ENCODE measurements around the gene CCSER1.

DNA sequence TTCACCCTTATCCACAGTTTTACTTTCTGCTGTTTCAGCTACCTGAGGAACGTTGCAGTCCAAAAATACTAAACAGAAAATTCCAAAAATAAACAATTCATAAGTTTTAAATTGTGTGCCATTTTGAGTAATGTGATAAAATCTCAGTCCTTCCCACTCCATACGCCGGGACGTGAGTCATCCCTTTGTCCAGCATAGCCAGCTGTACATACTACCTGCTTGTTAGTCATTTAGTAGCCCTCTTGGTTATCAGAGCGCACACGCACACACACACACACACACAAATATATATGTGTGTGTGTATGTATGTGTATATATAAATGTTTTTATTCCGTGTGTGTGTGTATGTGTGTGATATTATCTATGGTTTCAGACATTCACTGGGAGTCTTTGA, 4.8 kb upstream of the CCSER1 start:
- TF ChIP-seq, protein P1, sequence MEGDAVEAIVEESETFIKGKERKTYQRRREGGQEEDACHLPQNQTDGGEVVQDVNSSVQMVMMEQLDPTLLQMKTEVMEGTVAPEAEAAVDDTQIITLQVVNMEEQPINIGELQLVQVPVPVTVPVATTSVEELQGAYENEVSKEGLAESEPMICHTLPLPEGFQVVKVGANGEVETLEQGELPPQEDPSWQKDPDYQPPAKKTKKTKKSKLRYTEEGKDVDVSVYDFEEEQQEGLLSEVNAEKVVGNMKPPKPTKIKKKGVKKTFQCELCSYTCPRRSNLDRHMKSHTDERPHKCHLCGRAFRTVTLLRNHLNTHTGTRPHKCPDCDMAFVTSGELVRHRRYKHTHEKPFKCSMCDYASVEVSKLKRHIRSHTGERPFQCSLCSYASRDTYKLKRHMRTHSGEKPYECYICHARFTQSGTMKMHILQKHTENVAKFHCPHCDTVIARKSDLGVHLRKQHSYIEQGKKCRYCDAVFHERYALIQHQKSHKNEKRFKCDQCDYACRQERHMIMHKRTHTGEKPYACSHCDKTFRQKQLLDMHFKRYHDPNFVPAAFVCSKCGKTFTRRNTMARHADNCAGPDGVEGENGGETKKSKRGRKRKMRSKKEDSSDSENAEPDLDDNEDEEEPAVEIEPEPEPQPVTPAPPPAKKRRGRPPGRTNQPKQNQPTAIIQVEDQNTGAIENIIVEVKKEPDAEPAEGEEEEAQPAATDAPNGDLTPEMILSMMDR (IDR thresholded peaks at IDR 0.05): no peak
- no peak for TF ChIP-seq EP300 (IDR thresholded peaks at IDR 0.05; ENCODE audit: low read depth)
- TF ChIP-seq POLR2A (IDR thresholded peaks at IDR 0.05): no peak
- TF ChIP-seq POLR2AphosphoS5 (IDR thresholded peaks at IDR 0.05): no peak
